Thoracic aorta (tissue), 2 donors: Measurements from ENCODE around the gene BMP8A. TPM values are rescaled to one million over a fixed set of nuclear protein-coding genes. Genes with fewer than 3 reads are reported as not detected.
"Not testable (repeated sequence)": the region's sequence is repeated elsewhere in the genome, so short reads cannot be mapped to it uniquely, and the experiment has no call there.

Experiments
- ATAC-seq: fragments of 150-250 bp; one replicate; pipeline ENCODE4 v1.8.0; 2017; ENCODE audit warnings: low read depth; ENCODE audit not compliant: insufficient number of reproducible peaks, low FRiP score
- DNase-seq: peaks from one replicate; pipeline ENCODE4 v3.0.0-alpha.2; 2020; ENCODE audit warnings: low spot score
- H3K27ac ChIP-seq, 2 donors: fragments of 200-600 bp; sonication (generic); 1 replicate in 1 of 2; 2 replicates in 1 of 2; pipeline ENCODE4 v1.5.1; 2016; ENCODE audit warnings: mild to moderate bottlenecking in 2 of 2, moderate library complexity in 2 of 2
- H3K27me3 ChIP-seq: fragments of 200-600 bp; sonication (generic); replicated peaks from 2 replicates; pipeline ENCODE4 v1.6.0; 2016; ENCODE audit warnings: mild to moderate bottlenecking; ENCODE audit not compliant: insufficient read depth
- H3K36me3 ChIP-seq: fragments of 200-600 bp; sonication (generic); one replicate; pipeline ENCODE4 v1.5.1; 2016
- H3K4me1 ChIP-seq, 2 donors: fragments of 200-600 bp; sonication (generic); 1 replicate in 1 of 2; 2 replicates in 1 of 2; pipeline versions ENCODE4 v1.5.1 to v1.6.0; 2016; ENCODE audit warnings: low read depth in 2 of 2, mild to moderate bottlenecking in 1 of 2; ENCODE audit not compliant: control insufficient read depth in 1 of 2
- H3K4me3 ChIP-seq: fragments of 200-600 bp; sonication (generic); 2 replicates; pipeline ENCODE4 v1.5.1; 2016; ENCODE audit warnings: mild to moderate bottlenecking
- H3K9me3 ChIP-seq: fragments of 200-600 bp; sonication (generic); 2 replicates; pipeline ENCODE4 v1.5.1; 2016
- CTCF ChIP-seq: fragments of 200-600 bp; sonication (generic); IDR thresholded peaks from one replicate; pipeline ENCODE4 v1.5.1; 2019; ENCODE audit warnings: antibody characterized with exemption
- total RNA-seq, 2 donors: library from RNA; depleted of rRNA; stranded (reverse); fragments of >200 nt; gene quantifications; one replicate each; pipeline versions ENCODE4 v1.1.0 to v1.2.3, GENCODE V29; 2016

BMP8A gene
- total RNA-seq, 2 donors from 2014 or later, result not detected

DNA sequence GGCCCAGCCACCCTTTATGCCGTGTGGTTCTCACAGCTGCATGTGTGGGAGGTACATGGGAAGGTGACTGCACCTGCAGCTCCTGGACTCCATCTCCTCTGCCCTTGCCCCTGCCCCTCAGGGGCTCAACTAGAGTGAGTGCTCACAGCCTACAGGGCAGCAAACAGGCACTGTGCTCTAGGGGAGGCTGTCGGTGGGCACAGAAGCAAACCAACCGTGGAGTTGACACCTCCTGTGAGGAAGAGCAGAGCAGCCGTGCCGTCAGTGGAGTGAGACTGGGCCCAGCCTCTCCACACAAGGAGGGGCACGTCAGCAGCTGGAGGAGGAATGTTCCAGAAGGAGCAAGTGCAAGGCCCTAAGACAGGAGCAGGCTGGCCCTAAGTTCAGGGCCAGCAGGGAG is 32.7 kb downstream of the BMP8A start:
- Histone ChIP-seq H3K4me1 (no peaks in the 10 kb centered on the region), H3K27me3 (no peaks in the 10 kb centered on the region), H3K27ac (no peak overlapping the region), H3K9me3 (no peaks in the 10 kb centered on the region), H3K36me3 (peaks cover 15% of the 10 kb centered on the region), H3K4me3 (no peak overlapping the region)
- TF ChIP-seq CTCF, result no peak
- ATAC-seq (no peak), DNase-seq (no peak)

DNA sequence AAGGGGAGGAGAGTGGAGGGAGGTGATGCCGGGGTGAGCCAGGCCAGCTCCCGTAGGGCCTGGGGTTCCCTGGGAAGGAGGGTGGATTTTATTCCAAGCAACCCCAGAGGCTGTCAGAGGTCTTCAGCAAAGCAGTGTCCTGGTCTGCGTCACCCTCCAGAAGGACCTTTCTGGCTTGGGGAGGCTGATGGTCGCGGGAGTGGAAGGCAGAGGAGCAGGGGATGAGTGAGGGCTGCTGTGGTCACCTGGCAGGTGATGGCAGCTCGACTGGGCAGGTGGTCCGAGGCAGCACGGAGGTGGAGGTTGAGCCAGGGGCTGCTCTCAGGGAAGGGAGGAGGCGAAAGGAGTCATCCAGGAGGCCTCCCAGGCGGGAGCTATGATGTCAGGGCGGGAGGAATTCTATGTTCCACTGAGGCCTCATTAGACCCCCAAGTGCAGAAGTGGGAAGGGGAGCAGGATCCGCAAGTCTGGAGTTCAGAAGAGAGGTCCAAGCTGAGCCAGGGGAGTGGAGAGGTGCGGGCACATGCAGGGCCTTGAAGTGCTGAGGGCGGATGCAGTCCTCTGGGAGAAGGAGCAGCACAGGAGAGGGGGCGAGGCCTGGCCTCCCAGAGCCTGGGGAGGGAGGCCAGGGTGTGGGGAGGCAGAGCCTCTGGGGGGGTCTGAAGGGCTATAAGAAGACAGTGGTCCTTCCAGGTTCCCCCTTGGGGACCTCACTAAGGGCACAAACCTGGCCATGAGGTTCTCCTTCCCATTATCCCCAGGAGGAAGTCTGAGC is 33.3 kb downstream of the BMP8A start:
- H3K27ac ChIP-seq, result no peak overlapping the region
- no peak for TF ChIP-seq CTCF
- DNase-seq, result no peak

GRCh38 chr1:39525366-39526165 is 34.1 kb downstream of the BMP8A start:
- no peaks in the 10 kb centered on the region for H3K27me3 ChIP-seq
- H3K27ac ChIP-seq, result no peak overlapping the region
- DNase-seq, result no peak
- H3K4me1 ChIP-seq, result no peaks in the 10 kb centered on the region
- ATAC-seq, result no peak
- no peaks in the 10 kb centered on the region for H3K9me3 ChIP-seq
- no peak for TF ChIP-seq CTCF
- no peak overlapping the region for H3K4me3 ChIP-seq
- H3K36me3 ChIP-seq, result peaks cover 15% of the 10 kb centered on the region

More for the DNA sequence above, 33.3 kb downstream of the BMP8A start:
- no peaks in the 10 kb centered on the region for H3K4me1 ChIP-seq
- H3K27me3 ChIP-seq, result no peaks in the 10 kb centered on the region
- H3K9me3 ChIP-seq, result no peaks in the 10 kb centered on the region
- peaks cover 15% of the 10 kb centered on the region for H3K36me3 ChIP-seq
- no peak for ATAC-seq
- no peak overlapping the region for H3K4me3 ChIP-seq

GRCh38 chr1:39526466-39527189 is 35.2 kb downstream of the BMP8A start:
- no peaks in the 10 kb centered on the region for H3K4me1 ChIP-seq
- H3K4me3 ChIP-seq, result no peak overlapping the region
- DNase-seq (no peak), ATAC-seq (no peak)
- H3K27ac ChIP-seq, result no peak overlapping the region
- no peaks in the 10 kb centered on the region for H3K27me3 ChIP-seq
- peaks cover 18% of the 10 kb centered on the region for H3K36me3 ChIP-seq
- TF ChIP-seq CTCF, result no peak
- H3K9me3 ChIP-seq, result no peaks in the 10 kb centered on the region

GRCh38 chr1:39527190-39527579 is 35.7 kb downstream of the BMP8A start:
- ATAC-seq, H3K27ac ChIP-seq, H3K9me3 ChIP-seq, DNase-seq, H3K4me3 ChIP-seq, H3K27me3 ChIP-seq, H3K4me1 ChIP-seq: not testable (repeated sequence)
- peaks cover 18% of the 10 kb centered on the region for H3K36me3 ChIP-seq
